NCI-H1092 treated with DMSO at 0.1 percent for 48 hours (cell line): ENCODE data around the gene NPAS2.

Experiments
- DNase-seq: peaks from one replicate; lab custom pipeline; 2025; lab: John Stamatoyannopoulos, UW

Gene NPAS2

DNA sequence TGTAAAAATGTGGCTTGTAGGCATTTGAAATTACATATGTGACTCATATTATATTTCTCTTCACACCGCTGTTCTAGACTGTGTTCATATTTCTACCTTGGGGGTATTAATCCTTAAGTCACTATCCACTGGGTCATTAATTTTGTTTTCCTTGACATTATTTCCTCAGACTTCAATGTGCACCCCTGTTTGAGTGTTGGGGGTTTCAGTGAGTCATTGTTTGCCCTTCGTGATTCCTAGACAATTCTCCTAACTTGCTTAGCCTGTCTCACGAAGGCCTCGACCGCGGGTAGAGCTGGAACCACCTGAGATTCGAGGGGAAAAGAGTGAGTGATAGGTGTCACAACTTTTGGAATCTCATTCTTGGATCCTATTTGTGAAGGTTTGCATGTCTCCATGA lies 35.1 kb downstream of the NPAS2 start:
- no peak for DNase-seq

DNA sequence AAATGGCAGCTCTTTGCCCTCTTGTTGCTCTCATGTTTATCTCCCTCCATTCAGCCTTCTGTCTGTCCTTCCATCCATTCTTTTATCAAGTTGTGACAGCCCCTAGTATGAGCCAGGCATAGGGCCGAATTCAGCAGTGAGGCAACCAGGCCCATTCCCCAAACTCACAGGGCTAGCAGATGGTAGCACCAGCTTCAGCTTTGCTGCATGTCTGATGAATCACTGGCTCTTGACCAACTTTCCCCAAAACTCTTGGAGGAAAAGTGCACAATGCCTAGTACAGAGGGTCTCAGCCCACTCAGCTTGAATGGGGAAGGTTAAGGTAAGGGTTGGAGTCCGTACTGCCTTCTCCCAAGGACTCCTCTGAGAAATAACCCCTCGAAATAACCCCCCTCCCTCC lies 35.7 kb downstream of the NPAS2 start:
- no peak for DNase-seq

DNA sequence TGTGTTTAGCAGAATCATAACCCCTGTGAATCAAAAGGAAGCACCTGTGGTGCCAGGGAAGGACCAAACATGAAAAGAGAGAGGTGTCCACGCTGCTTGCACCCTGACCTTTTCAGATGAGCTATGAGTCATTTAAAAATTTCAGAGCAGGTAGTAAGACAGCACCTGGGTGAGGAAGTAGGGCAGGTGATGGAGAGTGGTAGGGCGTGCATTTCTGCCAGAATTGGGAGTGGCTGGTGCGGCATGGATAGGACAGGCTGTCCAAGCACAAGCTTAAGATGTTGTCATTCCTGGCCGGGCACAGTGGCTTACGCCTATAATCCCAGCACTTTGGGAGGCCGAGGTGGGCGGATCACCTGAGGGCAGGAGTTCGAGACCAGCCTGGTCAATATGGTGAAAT lies 36.8 kb downstream of the NPAS2 start:
- no peak for DNase-seq

DNA sequence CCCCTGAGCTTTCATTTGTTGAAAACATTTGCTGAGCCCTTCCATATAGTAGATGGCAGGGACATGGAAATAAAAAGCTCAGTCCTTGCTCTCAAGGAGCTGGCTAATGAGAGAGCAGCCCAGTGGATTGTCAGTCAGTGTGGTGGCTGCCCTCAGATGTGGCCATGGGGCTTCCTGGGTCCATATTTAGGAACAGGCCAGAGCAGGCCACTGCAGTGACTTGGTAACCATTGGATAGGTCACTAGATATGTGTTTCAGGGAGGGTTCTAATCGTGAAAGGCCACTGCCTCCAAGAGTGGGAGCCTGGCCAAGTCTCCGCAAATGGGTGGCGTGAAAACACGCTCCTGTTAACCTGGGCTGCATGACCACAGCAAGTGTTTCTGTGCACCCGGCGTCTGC lies 37.4 kb downstream of the NPAS2 start:
- DNase-seq = no peak

DNA sequence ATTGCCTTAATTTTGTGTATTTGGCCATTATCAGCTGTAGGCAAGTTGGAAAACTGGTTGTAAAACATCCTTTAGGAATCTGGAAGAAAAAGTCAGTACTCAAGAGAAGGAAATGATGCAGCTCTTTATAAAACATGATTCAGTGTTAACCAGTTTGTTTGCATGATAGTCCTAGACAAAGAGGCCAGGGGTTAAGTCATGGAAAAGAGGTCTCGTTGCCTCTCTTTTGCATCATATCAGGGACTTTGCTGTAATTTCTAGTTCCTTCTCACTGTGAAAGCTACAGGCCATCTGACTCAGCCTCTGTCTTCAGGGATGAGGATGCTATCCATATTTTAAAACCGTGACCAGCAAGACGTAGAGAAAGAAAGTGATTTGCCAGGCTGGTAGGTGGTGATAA lies 38.0 kb downstream of the NPAS2 start:
- no peak for DNase-seq

DNA sequence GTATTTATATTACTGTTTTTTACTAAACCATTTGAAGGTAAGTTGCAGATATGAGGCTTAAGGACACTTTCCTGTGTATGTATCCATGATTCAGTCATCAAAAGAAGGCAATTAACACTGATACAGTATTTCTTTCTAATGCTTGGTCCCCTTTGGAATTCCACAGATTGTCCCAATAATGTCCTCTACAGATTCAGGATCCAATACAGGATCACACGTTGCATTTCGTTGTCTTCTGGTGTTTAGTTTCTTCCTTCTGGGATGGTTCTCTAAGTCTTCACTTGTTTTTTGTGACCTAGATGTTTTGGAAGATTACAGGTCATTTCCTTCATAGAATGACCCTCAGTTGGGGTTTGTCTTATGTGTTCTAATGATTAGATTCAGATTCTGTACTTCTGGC lies 40.0 kb downstream of the NPAS2 start:
- DNase-seq = no peak

DNA sequence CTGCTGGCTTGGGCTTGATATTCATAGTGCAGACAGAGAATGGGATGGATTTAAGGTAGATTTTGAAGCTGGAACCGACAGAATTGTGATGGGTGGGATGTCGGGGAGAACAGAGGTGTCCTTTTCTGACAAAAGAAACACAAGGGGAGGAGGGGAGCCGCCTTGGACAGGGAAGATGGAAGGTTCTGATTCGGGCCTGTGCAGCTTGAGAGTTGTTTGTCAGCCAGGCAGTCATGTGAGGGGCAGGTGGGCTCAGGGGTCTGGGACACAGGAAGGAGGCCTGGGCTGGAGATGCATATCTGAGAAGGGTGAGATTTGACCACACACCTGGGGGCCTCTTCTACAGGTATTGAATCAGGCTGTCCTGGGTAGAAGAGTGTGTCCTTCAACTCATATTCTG lies 41.4 kb downstream of the NPAS2 start:
- no peak for DNase-seq

DNA sequence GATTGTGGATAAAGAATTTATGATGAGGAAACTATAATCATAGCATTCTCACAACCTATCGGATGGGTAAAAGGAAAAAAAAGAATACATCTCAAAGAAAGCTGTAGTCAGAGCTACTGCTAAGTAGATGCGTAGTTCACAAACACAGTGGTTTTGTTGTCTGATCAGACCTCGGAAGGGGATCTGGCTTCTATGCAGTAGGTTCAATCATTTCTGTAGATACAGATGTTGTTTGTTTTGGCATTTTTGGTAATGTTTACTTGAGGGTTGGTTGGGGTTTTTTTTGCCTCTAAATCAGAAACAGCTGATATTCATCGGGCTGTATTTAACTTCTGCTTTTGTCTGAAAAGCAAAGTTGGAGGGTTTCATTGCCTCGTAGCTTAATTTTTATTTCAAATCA lies 42.1 kb downstream of the NPAS2 start:
- no peak for DNase-seq

DNA sequence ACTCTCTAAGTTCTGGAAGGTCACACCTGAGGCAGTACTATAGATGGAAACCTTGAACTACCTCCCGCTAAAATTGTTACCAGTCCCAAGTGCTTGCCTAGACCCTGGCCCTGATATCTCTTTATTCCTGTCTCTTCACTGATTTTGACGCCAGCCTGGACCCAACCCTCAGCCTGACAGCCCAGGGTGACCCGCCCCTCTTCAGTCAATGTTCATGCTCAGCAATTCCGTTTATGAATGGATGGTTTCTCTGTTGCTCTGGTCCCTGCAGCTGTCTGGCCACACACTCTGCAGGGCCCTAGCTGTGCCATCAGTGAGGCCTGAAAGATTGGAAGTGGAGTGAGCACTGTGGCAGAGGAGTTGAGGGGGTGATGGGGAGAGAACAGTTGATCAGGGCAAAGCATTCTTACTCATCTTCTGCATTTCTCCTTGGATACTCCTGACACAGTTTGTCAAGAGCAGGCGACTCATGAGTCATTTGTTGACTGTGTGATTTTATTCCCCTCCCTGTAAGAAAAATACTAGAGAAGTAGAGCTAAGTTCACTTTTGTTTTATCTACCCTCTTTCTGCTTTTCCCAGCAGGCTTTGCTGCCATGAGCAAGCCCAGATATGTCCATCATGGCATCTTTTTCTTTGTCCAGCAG lies 46.0 kb downstream of the NPAS2 start:
- DNase-seq = no peak

DNA sequence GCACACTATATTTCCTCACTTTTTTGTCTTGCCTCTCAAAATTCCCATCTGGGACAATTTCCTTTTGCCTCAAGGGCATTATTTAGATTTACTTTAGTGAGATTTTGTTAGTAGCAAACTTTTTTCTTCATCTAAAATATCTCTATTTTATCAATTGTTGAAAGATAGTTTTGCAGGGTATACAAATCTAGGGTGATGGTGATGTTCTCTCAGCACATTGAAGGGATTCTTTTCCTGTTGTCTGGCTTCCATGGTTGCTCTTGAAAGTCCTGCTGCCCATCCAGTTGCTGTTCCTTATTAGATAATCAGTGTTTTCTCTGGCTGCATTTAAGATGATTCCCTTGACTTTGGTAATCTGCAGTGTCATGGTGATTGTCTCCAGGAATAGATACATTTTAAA lies 48.1 kb downstream of the NPAS2 start:
- DNase-seq = no peak

DNA sequence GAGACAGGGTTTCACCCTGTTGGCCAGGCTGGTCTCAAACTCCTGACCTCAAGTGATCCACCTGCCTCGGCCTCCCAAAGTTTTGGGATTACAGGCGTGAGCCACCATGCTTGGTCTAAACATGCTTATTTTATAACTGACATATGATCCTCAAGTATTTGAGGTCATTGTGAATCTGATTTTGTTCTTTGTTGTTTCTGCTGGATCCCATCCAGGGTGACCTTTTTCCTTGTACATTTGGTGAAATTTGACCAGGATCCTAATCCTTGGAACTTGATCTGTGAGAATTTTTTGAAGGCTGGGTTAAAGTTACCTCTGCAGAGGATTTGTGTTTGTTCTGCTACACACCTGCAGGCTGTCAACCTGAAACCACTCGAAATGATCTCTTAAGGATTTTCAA lies 49.2 kb downstream of the NPAS2 start:
- DNase-seq = no peak

DNA sequence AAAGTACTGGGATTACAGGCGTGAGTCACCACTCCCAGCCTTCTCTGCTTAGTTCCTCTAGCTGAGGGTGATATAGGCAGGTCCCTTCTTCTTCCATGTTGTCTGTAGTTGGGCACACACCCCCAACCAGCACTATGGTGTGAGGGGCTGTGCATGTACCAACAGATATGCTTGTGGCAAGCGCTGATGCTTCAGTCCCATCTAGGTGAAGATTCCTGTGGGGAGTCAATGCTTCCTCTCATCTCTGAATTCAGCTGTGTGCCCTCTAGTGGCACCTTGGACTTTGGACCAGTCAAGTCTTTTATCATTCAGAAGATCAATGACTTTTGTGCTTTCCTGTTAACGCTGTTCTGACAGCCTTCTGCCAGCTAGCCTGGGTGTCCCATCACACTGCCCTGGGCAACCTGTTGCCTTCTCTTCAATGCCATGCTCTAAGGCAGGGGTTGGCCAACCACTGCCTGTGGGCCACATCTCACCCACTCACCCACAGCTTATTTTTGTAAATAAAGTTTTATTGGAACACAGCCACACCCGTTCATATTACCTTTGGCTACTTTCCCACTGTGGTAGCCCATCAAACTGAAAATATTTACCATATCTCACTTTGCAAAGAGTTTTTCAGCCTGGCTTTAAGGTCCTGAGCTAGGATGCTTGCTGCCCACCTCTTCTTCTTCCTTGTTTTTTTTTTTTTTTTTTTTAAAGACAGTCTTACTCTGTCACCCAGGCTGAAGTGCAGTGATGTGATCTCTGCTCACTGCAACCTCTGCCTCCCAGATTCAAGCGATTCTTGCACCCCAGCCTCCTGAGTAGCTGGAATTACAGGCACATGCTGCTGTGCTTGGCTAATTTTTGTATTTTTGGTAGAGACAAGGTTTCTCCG lies 51.0 kb downstream of the NPAS2 start:
- DNase-seq = no peak

DNA sequence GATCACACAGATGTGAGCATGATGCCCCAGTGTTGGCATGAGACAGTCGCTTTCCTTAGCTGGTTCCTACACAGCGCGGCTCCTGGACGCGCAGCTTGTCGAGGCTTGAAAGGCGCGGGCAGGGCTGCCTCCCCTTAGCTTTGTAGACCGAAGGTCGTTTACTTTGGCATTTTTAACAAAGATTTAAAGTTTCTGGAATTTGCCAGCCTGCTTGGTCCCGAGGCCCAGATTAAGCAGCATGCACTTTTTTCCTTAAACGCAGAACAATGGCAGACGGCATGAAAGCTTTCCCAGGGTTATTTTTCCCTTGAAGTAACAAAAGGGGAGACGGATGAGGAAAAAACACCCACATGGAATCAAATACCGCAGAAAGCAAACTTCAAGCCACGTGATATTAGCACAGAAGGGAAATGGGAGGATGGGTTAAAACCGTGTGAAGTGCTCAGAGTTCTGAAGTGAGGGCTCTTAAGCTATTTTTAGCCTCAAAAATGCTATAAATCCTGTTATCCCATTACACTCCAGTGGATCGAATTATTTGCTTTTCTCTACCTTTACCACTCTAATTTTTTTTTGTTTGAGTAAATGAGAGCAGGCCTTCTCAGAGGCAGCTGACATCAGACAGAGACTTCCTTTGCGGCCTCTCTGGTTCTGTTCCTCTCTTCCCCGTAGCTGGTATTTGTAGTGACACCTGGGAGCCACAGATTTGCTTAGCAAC lies 55.7 kb downstream of the NPAS2 start:
- peak; percentile 16 for DNase-seq

DNA sequence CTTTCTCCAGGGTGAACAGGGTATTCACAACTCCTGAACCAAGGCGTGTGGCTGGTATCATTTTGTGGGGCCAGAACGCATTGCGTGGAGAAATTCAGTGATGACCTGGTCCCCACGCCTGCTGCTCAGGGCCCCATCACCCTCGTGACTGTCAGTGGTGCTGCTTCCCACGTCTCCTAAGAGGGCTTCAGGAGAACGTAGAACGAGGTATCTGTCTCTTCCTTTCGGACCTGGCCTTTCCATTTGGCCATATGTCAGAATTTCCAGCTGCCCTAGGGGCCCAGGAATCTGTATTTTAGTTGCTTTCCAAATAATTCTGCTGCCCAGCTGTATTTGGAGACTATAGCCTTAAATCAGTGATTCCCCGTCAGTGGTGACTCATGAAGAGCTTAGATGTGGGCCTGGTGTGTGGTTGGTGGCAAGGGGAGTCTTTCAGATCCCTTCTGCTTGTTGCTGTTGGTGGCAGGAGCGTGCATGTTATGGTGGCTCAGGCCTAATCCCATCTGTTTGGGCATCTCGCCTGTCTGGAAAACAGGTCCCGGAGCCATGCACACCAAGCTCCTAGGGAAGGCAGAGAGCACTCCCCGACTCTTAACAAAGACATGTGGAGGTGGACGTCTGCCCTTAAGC lies 56.4 kb downstream of the NPAS2 start:
- no peak for DNase-seq

DNA sequence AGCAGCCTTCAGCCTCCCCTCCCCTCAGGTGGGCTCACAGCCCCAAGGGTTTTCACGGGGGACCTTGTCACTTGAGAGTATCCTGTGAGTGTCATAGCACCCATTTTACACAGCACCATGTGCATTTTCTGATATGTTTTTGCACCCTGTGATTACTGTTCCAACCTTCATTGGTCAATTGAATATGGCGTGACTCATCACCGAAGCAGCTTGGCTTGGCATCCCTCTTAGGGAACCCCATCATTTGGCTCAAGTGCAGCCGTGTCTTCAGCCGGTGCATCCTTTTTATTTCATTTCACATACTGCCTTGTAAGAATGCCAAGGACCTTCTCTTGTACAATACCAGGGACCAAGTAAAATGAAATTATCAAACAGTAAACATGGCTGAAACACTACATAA lies 57.6 kb downstream of the NPAS2 start:
- DNase-seq = no peak

DNA sequence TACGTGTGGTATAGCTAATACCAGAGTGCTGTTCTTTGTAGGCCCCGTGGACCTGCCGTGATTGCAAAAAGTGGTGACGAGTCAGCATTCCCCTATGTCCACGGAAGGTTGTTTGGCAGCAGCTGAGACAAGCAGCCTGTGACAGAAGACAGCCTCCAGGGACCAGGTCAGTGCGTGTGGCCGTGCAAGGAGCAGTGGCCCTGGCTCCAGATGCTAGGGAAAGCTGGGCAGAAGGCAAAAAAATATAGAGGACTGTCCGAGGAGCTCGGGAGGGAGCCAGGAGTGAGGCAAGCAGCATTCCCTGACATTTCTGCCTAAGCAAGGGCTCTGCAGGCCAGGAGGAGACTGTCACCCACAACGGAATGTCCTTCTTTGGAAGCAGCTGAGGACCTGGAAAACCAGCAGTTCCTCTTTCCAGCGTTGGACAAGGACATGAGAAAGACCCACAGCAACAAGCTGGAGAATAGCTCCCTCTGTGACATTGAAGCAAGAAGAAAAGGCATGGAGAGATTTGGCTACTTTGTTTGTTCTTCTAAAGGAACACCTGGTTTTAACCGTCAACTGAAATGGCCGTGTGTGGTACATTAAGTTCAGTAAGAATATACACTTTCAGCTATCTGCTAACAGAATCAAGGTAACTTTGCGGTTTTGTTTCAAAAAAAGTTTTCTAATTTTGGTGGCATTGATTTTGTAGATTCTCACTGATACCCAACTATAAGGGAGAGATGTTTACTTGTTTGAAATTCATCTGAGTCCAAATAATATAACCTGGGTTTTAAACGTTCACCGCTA lies 58.3 kb downstream of the NPAS2 start:
- DNase-seq = no peak

DNA sequence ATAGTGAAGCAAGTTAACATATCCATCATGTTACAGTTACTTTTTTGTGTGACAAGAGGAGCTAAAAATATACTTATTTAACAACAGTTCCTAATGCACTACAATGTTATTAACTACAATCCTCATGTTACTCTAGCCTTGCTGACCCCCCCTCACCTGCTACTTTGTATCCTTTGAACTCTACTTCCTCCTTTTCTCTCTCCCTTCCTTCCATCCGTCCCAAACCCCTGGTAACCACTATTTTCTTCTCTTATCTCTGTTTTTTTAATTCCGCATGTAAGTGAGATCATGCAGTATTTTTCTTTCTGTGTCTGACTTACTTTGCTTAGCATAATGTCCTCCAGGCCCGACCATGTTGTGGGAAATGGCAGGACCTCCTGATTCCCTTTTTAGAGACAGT lies 59.4 kb downstream of the NPAS2 start:
- DNase-seq = no peak

DNA sequence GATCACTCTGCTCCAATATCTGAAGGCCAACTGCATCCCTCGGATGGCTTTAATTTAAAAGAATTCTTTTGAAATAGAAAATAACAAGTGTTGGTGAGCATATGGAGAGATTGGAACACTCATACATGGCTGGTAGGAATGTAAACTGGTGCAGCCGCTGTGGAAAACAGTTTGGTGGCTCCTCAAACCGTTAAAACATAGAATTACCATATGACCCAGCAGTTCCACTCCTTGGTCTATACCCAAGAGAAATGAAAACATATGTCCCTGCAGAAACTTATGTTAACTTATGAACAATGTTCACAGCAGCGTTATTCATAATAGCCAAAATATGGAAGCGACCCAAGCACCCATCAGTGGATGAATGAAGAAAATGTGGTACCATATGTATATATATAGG lies 60.1 kb downstream of the NPAS2 start:
- no peak for DNase-seq

DNA sequence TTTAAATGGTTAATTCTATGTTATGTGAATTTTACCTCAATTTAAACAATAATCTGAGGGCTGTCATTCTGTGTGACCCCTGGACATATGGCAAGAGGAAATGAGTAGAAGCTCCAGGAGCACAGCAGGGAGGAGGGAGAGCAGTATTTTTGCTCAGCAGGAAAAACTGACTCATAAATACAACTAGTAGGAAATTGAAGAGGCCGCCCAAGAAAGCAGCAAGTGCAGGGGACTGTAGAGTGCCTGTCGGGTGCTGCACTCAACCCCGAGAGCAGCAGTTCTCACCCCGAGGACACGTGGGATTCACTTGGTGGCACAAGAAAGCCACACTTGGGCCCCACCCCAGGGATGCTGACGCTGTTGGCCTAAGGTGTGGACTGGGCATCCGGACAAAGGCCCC lies 60.8 kb downstream of the NPAS2 start:
- no peak for DNase-seq

DNA sequence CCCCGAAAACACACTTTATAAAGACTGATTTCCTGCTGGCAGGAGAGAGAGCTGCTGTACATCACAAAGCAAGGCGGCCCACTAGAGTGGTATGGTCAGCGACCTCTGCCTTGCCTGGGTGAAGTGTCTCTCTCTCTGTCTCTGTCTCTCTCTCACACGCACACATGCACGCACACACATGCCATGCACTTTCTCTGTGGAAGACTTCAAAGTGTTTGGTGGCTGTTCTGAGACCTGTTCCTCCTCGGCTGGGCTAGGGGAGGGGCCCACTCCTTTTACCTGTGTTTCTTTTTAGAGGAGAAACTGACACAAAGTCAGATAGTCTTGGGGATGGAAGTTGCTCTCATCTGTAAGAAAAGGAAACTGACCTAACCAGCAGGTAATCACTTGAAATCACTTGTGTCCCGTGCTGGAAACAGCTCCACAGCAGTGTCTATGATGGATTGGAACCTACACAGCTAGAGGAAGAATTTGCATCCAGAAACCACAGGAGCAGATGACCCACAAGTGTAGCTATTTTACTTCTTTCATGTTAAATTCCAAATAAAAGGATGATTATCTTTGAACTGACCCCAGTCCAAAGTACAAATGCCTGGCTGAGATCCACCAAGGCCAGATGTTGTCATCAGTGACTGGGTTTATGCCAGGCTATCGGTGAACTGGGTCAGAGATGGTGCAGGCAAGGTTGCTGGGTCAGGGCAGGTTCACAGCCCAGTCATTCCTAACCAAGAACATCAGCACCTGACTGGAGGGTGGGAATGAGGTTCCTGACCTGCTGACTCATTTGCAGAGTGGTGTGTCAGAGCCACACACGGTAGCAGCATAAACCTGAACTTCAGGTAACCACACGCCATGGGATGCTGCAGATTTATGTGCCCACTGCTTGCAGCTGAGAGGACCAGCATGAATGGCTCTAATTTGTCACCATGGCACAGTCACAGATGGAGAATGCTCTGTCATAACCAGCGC lies 63.0 kb downstream of the NPAS2 start:
- DNase-seq = no peak
